Ishikawa (cell line): ENCODE results near the gene TMEM131.

ENCODE experiments used
- CEBPB ChIP-seq: IDR thresholded peaks from 2 replicates; pipeline ENCODE4 v1.6.1; 2012
- EGR1 ChIP-seq: IDR thresholded peaks from 2 replicates; pipeline ENCODE4 v1.6.1; 2012
- EP300 ChIP-seq: IDR thresholded peaks from 2 replicates; pipeline ENCODE4 v1.6.1; 2012; ENCODE audit warnings: borderline replicate concordance
- FOXM1 ChIP-seq: IDR thresholded peaks from 2 replicates; pipeline ENCODE4 v1.6.1; 2012; ENCODE audit warnings: low read depth, borderline replicate concordance
- MAX ChIP-seq: IDR thresholded peaks from 2 replicates; pipeline ENCODE4 v1.6.1; 2012
- NFIC ChIP-seq: IDR thresholded peaks from 2 replicates; pipeline ENCODE4 v1.6.1; 2012
- RAD21 ChIP-seq: IDR thresholded peaks from 2 replicates; pipeline ENCODE4 v1.6.1; 2012; ENCODE audit warnings: low read depth
- REST ChIP-seq: IDR thresholded peaks from 2 replicates; pipeline ENCODE4 v1.6.1; 2012; ENCODE audit warnings: low read depth, mild to moderate bottlenecking
- TAF1 ChIP-seq: IDR thresholded peaks from 2 replicates; pipeline ENCODE4 v1.6.1; 2012; ENCODE audit warnings: low read depth, mild to moderate bottlenecking
- USF1 ChIP-seq: IDR thresholded peaks from 2 replicates; pipeline ENCODE4 v1.6.1; 2012
- YY1 ChIP-seq: IDR thresholded peaks from 2 replicates; pipeline ENCODE4 v1.6.1; 2012; ENCODE audit warnings: low read depth

- TF ChIP-seq EP300 (no peak), YY1 (no peak), MAX (no peak), TAF1 (no peak), FOXM1 (no peak), REST (no peak), RAD21 (no peak), NFIC (no peak), USF1 (no peak), EGR1 (no peak), CEBPB (no peak)
These were observed 248.5 kb downstream of the TMEM131 start for GRCh38 chr2:97747285-97747684.
